Upper lobe of right lung (tissue), 1 donor: ENCODE data around the gene MYO16. TPM values are rescaled to one million over a fixed set of nuclear protein-coding genes. Genes with fewer than 3 reads are reported as not detected.

Experiments
- ATAC-seq: fragments of 200-7000 bp; cut with Tn5 transposase; one replicate; pipeline ENCODE4 v1.9.1; 2020; ENCODE audit warnings: mild to moderate bottlenecking, moderate library complexity
- DNase-seq: peaks from one replicate; pipeline ENCODE4 v3.0.0-alpha.2; 2020
- H3K27ac ChIP-seq: fragments of 200-600 bp; one replicate; pipeline ENCODE4 v1.8.0; 2022
- H3K27me3 ChIP-seq: fragments of 200-600 bp; one replicate; pipeline ENCODE4 v1.8.0; 2022; ENCODE audit warnings: mild to moderate bottlenecking
- H3K36me3 ChIP-seq: fragments of 200-600 bp; one replicate; pipeline ENCODE4 v1.8.0; 2022
- H3K4me1 ChIP-seq: fragments of 200-600 bp; one replicate; pipeline ENCODE4 v1.8.0; 2022
- H3K4me3 ChIP-seq: fragments of 200-600 bp; one replicate; pipeline ENCODE4 v1.8.0; 2022; ENCODE audit warnings: mild to moderate bottlenecking
- H3K9me3 ChIP-seq: fragments of 200-600 bp; one replicate; pipeline ENCODE4 v1.8.0; 2022
- intact Hi-C: fragments of 100-400 bp; cut with DNase I; formaldehyde crosslinking; loops from one replicate; pipeline ENCODE4 v1.11.0; 2022
- total RNA-seq: library from RNA; stranded (reverse); fragmentation: NEBNext Ultra II Directional; extraction: Animal tissue kit (Norgen Biotek cat#: 25700); gene quantifications from one replicate; pipeline ENCODE4 v1.2.1, GENCODE V29; 2021
- TF ChIP-seq, protein P1 (sequence below): fragments of 200-600 bp; IDR thresholded peaks from one replicate; pipeline ENCODE4 v1.8.0; 2022; ENCODE audit warnings: antibody characterized with exemption
- donor health status: DM: no; HTN: yes; CAD: no; lungs with severe emphysema.

Gene MYO16
- total RNA-seq, 1 donor from 2014 or later = 0.46 TPM

DNA sequence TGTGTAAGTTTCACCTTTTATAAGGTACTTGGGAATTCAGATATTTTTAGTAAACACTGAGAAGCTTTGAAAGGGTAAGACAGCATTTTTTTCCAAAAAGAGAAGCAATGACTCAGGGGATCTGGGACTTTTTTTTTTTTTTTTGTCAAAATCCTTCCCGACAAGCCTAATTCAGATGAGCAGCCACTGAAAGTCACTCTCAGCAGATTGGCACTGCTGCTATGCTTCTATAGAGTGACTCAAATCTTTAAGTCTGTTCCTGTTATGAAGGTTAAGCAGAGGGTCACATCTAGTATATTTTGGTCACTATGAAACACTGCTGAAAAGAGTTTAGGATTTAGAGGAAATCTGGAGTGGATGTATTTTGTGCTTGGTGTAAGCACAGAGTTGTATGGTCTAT is 571.1 kb downstream of the MYO16 start:
- Histone ChIP-seq H3K4me1 (no peaks in the 10 kb centered on the region), H3K27me3 (no peaks in the 10 kb centered on the region), H3K27ac (no peak overlapping the region), H3K36me3 (no peaks in the 10 kb centered on the region), H3K4me3 (no peak overlapping the region), H3K9me3 (no peaks in the 10 kb centered on the region)
- TF ChIP-seq, protein P1, sequence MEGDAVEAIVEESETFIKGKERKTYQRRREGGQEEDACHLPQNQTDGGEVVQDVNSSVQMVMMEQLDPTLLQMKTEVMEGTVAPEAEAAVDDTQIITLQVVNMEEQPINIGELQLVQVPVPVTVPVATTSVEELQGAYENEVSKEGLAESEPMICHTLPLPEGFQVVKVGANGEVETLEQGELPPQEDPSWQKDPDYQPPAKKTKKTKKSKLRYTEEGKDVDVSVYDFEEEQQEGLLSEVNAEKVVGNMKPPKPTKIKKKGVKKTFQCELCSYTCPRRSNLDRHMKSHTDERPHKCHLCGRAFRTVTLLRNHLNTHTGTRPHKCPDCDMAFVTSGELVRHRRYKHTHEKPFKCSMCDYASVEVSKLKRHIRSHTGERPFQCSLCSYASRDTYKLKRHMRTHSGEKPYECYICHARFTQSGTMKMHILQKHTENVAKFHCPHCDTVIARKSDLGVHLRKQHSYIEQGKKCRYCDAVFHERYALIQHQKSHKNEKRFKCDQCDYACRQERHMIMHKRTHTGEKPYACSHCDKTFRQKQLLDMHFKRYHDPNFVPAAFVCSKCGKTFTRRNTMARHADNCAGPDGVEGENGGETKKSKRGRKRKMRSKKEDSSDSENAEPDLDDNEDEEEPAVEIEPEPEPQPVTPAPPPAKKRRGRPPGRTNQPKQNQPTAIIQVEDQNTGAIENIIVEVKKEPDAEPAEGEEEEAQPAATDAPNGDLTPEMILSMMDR = no peak
- no peak for DNase-seq
- ATAC-seq = no peak
- intact Hi-C loops = no loop called here

DNA sequence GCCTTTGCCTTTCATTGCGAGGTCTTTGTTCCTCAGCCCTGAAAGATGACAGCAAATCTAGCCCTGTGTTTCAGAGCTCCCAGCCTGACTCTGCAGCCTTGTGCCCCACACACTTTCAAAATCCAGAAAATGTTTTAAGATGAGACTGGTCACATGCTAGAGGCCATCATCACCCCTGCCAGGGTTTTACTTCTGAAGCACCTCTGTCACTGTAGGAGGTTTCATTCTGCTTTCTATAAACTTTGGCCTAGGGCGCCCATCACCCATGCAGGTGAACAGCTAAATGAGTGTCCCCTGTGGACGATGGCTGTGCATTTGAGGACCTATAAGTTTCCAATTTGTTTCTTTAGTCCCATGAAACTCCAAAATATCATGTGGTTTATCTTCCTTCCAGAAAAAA is 574.2 kb downstream of the MYO16 start:
- Histone ChIP-seq H3K27me3 (no peaks in the 10 kb centered on the region), H3K4me3 (no peak overlapping the region), H3K36me3 (no peaks in the 10 kb centered on the region), H3K27ac (no peak overlapping the region), H3K9me3 (no peaks in the 10 kb centered on the region), H3K4me1 (no peaks in the 10 kb centered on the region)
- ATAC-seq = no peak
- TF ChIP-seq, protein P1 = no peak
- intact Hi-C loops = no loop called here
- no peak for DNase-seq

DNA sequence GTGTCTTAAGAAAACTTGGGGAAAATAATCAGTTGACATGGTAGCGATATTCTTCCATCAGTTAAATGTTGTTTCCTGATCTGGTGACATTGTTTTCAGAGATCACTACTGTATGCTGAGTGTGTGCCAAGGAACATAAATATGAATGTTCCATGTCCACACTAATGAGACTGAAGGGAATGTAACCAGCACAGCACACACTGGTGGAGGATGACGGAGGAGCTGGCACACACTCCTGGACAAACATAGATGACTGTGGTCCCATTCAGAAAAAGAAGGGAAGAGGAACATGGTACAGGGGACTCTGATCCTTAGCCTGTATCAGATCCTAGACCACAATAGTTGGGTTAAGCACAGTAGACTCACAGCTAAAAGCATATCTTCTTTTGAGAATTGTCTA is 574.8 kb downstream of the MYO16 start:
- Histone ChIP-seq H3K4me3 (no peak overlapping the region), H3K27ac (no peak overlapping the region), H3K36me3 (no peaks in the 10 kb centered on the region), H3K9me3 (no peaks in the 10 kb centered on the region), H3K4me1 (no peaks in the 10 kb centered on the region), H3K27me3 (no peaks in the 10 kb centered on the region)
- TF ChIP-seq, protein P1 = no peak
- ATAC-seq = peak; percentile 37
- DNase-seq = no peak
- intact Hi-C loops = no loop called here

DNA sequence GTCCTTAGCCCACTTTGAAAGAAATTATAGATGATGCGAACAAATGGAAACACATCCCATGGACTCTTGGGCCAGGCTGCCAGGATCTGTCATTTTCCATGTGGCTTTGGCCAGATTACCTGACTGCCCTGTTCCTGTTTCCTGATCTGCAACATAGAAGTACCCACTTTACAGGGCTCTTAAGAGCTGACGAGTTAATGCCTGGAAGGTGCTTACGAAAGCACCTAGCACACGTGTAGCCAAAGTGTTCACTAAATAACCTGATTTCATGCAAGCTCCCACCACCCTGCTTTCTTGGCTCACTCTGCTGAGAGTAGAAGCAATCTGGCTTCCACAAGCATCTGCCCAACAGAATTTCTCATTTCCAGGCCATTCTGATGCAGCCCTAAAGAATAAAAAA is 575.2 kb downstream of the MYO16 start:
- TF ChIP-seq, protein P1 = no peak
- peak; percentile 93 for ATAC-seq
- no peak for DNase-seq
- no peaks in the 10 kb centered on the region for H3K4me1 ChIP-seq
- intact Hi-C loops = loop anchor here (5.0 kb wide), 1 partner anchor 143 kb away; no protein-coding TSS in a partner anchor
- H3K4me3 ChIP-seq = no peak overlapping the region
- H3K27me3 ChIP-seq = no peaks in the 10 kb centered on the region
- H3K27ac ChIP-seq = no peak overlapping the region
- no peaks in the 10 kb centered on the region for H3K36me3 ChIP-seq
- H3K9me3 ChIP-seq = no peaks in the 10 kb centered on the region

DNA sequence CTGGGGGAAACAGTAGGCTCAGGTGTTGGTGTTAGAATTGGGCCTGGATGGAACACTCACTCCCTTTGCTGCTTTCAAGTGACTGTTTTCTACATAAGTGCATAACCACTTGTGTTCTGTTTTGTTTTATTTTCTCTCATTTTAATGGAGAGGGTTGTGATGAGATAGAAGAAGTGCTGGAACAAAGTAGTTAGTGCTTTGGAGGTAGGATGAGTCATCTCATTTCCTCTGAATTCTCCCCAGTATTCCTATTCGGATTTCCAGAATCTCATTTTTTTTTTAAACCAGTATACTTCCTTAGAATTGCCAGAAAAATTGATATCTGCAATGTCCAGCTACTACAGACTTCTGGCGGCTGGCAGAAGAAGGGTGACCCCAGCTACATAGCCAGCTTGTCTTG is 575.9 kb downstream of the MYO16 start:
- TF ChIP-seq, protein P1 = no peak
- H3K4me3 ChIP-seq = no peak overlapping the region
- H3K27me3 ChIP-seq = no peaks in the 10 kb centered on the region
- ATAC-seq (no peak), DNase-seq (no peak)
- no peaks in the 10 kb centered on the region for H3K4me1 ChIP-seq
- no peak overlapping the region for H3K27ac ChIP-seq
- intact Hi-C loops = loop anchor here (5.0 kb wide), 1 partner anchor 142 kb away; no protein-coding TSS in a partner anchor
- H3K9me3 ChIP-seq = no peaks in the 10 kb centered on the region
- H3K36me3 ChIP-seq = no peaks in the 10 kb centered on the region

DNA sequence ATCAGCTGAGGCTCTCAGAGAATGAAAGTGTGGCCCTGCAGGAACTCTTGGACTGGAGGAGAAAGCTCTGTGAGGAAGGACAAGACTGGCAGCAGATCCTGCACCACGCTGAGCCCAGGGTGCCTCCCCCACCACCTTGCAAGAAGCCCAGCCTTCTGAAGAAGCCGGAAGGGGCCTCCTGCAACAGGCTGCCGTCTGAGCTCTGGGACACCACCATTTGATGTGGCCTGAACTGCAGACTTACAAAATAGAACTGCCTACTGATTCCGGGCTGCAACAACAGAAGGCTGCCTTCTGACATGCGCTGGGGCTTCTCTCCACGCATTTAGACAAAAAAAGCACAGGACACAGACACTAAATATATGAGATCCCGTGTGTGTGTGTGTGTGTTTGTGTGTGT is 577.2 kb downstream of the MYO16 start:
- intact Hi-C loops = loop anchor here (5.0 kb wide), 1 partner anchor 141 kb away; no protein-coding TSS in a partner anchor
- ATAC-seq (no peak), DNase-seq (no peak)
- no peaks in the 10 kb centered on the region for H3K27me3 ChIP-seq
- H3K4me1 ChIP-seq = no peaks in the 10 kb centered on the region
- H3K36me3 ChIP-seq = no peaks in the 10 kb centered on the region
- no peak overlapping the region for H3K4me3 ChIP-seq
- TF ChIP-seq, protein P1 = no peak
- H3K27ac ChIP-seq = no peak overlapping the region
- no peaks in the 10 kb centered on the region for H3K9me3 ChIP-seq
